Activated naive CD4-positive, alpha-beta T cell treated with Interleukin-2 at 50 U/mL for 16 hours (primary cell): ENCODE results near the gene WDR31.
A peak's percentile ranks its signal among the peaks of the same experiment; 100 is the strongest.
"Not testable (repeated sequence)": the region's sequence is repeated elsewhere in the genome, so short reads cannot be mapped to it uniquely, and the experiment has no call there.

Source experiments
- DNase-seq: peaks from one replicate; pipeline ENCODE4 v3.0.0-alpha.2; 2020

Gene WDR31

DNA sequence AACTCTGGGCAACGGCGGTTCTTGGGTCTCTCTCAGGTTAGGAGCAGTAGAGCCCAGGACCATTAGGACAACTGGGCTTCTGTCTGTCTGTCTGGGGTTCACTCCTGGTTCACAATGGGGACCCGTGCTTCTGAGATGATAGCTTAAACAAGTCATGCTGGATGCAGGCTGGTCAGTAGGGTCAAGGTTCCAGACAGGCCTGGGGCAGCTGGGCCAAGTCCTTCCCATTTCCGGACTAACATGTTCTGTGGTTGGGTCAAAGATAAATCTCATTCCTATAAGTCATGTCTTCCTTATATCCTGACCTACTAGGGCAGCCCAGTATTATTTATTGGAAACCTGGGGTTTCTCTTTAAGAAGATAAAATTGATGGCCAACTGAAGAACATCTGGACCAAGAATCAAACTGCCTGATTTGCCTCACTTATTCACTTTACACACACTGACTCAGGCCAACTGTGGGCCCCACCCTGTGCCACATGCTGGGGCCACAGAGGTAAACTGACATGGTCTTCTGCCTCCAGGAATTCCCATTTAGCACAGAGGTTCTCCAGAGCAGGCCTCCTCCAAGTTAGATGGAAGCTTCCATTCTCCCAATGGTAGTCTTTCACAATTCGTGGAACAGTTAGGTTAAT, 28.4 kb upstream of the WDR31 start:
- no peak for DNase-seq

DNA sequence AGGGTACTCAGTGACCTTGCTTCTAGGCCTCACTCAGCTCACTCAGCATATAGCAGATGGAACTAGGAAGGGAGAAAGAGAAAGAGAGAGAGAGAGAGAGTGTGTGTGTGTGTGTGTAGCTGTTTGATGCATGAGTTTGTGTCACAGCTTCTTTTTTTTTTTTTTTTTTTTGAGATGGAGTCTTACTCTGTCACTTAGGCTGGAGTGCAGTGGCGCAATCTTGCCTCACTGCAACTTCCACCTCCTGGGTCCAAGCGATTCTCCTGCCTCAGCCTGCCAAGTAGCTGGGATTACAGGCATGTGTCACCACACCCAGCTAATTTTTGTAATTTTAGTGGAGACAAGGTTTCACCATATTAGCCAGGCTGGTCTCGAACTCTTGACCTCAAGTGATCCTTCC, 25.6 kb upstream of the WDR31 start:
- not testable (repeated sequence) for DNase-seq

DNA sequence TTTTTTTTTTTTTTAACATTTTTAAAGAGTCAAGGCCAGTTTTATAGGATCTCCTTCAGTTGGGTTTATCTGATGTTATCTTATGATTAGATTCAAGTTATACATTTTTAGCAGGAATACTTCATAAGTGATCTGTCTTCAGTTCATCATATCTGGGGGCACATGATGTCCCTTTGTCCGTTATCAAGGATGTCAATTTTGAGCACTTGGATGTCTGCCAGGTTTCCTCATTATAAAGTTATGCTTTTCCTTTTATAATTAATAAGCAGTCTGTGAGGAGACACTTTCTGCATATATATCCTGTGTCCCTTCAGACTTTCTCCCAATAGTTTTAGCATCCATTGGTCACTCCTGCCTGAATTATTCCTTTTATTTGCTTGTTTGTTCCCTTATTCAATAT, 24.9 kb upstream of the WDR31 start:
- no peak for DNase-seq

DNA sequence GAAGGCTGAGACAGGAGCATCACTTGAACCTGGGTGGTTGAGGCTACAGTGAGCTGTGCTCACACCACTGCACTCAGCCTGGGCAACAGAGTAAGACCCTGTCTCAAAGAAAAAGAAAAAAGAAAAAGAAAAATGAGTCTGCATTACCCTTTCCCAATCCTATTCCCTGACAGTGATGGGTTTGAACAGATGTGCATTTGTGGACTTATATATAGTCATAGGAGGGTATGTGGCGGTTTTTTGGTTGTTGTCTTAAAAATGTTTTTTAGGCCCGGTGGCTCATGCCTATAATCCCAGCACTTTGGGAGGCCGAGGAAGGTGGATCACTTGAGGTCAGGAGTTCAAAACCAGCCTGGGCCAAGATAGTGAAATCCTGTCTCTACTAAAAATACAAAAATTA, 23.3 kb upstream of the WDR31 start:
- no peak for DNase-seq

DNA sequence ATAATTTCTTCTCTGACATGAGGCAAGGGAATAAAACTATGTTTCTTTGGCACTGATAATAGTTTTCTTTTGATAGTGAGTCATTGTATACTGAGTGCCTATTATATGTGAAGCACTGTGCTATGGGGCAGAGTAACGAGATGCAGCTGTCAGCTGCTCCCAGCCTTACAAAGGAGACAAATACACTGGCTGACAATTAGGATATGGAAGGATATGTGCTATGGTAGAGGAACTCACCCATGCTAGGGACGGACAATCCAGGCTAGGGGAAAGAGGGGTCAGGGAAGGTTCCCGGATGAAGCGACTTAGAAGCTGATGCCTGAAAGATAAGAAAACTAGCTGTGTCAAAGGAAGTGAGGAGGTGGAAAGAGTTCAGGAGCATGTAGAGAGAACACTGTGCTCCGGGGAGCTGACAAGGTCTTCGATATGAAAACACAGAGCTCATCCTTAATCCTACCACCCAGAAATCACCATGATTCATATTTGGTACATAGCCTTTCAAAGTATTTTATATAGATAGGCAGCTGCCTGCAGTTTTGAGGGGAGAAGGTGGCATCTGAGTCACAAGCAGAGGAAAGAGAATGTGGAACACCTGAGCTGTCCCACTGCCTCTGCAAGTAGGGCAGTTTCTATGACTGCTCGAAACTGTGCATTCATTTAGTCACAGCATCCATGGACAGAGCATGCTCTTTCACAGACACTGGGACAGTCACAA, 21.4 kb upstream of the WDR31 start:
- peak; percentile 35 for DNase-seq

DNA sequence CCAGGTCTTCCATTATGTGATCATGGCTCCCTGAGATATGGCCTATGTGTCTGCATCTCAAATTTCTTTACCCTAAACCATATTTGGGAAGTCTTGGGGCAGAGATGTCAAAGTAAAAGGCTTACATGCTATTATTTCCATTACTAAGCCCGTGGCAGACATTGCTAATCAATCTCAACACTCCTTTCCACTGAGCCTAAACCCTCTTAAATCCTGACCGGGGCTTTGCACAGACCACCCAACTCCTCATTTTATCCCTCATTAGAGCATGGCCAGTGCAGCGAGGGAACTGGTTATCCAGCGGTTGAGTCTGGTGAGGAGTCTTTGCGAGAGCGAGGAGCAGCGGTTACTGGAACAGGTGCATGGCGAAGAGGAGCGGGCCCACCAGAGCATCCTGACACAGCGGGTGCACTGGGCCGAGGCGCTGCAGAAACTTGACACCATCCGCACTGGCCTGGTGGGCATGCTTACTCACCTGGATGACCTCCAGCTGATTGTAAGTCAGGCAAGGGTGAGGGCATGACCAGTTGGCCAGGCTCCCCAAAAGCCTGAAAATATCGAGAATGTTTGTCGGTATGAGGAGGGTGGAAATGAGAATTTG, 20.3 kb upstream of the WDR31 start:
- DNase-seq = no peak

DNA sequence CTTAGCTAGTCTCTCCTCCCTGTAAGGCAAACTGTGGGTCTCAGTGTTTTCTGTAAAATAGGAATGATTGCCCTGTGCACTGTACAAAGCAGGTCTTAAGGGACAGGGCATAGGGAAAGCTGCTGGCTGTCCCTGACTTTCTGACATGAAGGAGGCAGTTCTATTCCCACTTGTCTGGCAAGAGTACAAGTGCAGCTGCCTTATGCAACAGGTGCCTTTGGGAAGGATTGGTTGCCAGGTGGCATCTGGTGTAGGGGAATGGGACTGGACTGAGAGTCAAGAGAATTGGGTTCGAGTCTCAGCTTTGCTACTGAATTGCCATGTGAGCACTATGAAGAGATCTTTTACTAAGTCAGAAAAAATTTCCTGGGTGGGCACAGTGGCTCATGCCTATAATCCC, 19.3 kb upstream of the WDR31 start:
- DNase-seq = no peak

DNA sequence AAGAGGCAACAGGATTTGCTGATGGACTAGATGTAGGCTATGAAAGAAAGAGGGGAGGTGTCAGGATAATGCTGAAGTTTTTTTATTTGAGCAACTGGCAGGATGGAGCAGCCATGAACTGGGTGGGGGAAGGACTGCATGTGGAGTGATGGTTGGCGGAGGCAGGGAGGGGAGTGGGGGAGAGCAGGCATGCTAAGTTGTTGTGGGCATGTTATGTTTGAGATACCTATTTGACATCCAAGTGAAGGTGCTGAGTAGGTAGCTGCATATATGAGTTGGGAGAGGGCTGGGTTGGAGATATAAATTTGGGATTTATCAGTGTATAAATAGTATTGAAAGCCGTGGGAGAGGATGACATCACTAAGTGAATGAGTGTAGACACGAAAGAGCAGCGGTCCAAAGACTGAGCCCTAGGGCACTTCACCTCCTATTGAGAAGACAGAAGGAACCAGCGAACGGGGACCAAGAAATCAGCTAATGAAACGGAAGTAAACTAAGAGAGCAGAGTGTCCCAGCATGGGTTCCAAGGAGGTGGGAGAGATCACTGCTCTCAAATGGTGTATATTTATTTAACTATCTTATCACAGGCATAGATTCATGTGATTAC, 16.7 kb upstream of the WDR31 start:
- DNase-seq = no peak

DNA sequence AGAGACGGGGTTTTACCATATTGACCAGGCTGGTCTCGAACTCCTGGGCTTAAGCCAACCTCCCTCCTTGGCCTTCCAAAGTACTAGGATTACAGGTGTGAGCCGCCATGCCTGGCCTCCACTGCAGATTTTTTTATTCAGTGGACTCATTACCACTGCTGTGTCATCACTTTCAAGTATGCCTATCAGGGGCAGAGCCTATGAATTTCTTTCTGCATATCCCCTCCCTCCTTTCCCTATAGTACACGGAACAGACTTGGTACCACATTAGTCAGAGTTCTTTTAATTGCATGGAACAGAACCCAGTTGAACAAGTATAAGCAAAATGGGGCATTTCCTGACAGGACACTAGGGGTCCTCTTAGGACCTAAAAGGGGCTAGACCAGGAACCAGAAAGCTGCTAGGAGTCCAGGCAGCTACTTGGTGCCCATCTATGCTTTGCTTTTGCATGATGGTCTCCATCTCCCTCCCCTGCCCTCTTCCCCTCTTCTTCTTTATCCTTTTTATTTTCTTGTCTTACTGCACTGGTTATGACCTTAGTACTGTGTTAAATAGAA, 15.0 kb upstream of the WDR31 start:
- DNase-seq = no peak

DNA sequence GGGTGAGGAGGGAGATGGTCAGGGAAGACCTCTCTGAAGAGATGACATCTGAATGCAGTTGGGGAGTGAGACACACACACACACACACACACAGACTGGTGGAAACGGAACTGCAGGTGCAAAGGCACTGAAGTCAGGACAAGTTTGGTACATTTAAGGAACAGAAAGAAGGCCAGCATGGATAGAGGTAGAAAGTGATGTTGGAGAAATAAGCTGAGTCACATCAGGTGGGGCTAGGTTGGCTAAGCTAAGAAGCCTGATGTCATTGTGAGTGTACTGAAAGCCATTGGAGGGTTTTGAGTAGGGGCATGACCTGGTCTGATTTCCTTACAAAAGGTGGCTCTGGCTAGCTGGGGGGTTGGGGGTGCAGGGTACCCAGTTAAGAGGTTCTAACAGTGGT, 12.3 kb upstream of the WDR31 start:
- no peak for DNase-seq

DNA sequence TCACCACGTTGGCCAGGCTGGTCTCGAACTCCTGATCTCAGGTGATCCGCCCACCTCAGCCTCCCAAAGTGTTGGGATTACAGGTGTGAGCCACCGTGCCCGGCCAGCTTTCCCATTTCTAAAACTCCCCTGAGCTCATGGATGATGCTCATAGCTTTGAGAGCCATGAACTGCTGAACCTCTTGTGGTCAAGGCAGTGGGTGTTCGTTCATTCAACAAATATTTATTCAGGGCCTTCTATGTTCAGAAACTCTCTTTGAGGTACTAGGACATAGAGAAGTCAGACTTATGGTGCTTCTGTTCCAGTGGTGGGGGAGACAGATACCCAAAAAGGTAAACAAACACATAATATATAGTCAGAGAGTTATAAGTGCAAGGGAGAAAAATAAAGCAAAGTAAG, 11.9 kb upstream of the WDR31 start:
- no peak for DNase-seq

DNA sequence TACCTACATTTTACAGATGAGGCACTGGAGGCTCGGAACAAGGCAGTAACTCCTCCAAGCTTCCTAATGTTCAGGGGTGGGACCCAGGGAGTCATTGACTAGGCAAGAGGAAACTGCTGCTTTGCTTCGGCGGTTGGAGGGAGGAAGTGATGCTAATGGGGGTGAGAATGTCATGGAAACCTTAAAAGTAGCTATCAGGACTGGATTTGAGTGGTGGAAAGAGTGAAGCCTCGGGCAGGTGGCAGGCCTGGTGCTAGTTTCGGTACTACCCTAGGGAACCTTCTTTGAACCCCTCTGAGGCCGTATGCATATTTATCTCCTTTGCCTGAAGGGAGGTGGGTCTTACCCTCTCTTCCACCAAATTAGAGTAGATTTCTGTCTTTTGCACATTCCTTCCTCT, 10.9 kb upstream of the WDR31 start:
- DNase-seq = peak; percentile 18

DNA sequence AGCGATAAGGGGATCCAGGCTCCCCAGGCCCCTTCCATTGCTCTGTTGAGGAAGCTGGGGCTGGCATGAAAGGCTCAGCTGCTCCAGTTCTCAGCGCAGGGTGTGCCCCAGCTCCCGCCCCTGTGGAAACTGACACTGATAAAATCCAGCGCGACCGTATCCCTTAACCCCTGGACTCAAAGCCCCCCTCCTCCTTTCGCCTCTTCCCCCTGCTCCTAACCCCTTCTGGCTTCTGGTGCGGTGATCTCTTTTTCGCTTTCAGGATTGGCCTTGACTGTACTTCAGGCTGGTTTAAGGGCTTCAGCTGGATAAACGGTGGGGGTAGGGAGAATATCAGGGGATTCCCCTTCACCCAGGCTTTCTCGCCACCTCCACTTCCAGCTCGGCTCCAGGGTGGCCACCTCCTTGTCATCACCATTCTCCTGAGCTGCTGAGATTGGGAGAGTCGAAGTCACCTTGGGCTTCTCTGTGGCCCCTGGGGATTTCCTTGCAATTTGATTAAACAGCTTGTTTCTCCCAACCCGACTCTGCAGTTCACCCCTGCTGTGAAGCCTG, 10.1 kb upstream of the WDR31 start:
- no peak for DNase-seq

DNA sequence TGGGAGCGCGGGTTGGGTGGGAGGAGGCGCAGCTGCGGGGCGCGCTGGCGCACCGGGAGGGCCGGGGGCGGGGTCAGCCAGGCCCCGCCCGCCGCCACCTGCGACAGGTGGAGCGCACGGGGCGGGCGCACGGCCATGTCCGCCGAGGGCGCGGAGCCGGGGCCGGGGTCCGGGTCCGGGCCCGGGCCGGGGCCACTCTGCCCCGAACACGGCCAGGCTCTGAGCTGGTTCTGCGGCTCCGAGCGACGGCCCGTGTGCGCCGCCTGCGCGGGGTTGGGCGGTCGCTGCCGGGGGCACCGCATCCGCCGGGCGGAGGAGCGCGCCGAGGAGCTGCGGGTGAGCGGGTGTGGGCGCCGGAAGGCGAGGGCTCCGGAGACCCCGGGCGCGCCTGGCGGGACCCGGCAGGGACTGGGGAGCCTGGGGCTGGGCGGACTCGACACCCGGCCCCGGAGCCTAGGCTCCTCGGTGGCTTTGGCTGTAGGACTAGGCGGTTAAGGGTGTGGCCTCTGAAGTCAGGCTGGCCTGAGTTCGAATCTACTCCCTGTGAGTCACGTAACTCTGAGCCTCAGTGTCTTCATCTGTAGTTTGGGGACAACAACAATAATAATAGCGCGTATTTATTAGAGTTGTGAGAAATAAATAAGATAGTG, 9.5 kb upstream of the WDR31 start, which contains the start of gene BSPRY:
BSPRY (plus strand) TSS at position 97 of the 650 bp plus-strand sequence; CDS start at position 136, 39 bp downstream.
- peak; percentile 15 for DNase-seq

DNA sequence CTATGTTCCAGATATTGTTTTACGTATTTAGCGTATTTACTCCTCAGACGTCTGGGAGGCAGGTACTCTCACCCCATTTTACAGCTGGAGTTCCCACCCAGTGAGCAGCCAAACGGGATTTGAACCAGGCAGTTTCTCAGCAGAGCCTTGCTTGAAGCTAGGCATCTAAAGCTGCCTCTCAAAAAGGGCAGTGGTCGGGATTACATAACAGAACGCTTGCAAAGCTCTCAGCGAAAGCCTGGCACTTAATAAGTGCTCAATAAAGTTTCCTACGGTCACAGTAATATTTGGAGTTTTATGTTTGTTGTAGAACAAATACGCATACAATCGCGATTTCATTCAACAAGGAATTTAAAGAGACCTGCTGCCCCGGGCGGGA, 9.0 kb upstream of the WDR31 start:
- DNase-seq = no peak

DNA sequence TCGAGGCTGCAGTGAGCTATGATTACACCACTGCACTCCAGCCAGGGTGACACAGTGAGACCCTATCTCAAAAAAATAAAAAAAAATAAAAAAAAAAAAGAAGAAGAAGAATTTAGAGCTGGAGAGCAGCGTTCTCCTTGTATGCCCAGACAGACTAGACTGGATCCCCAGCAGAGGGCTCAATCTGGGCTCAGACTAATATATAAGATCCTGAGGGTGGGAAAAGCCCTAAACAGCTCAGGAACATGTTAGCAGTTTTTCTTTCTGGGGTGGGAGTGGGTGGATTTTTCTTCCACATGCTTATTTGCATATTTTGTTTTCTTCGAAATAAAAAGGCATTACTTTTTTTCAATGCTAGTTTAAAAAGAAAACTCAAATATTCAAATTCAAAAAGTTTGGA, 8.4 kb upstream of the WDR31 start:
- DNase-seq = no peak

DNA sequence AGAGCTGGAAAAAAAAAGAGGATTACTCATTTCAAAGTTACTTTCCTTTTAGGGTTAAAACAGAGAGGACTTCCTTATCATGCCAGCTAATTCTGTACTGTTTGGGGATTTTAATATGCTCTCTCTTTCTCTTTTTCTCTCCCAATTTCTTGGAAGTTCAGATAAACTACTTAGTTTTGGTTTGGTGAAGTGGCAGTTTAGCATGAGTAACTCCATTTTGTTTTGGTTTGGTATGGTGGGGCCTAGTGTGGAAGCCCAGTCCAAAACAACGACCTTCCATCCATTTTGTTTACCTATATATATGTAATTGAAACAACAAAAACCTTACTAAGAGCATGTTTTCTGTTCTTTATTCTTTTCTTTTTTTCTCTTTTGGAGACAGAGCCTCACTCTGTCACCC, 5.6 kb upstream of the WDR31 start:
- DNase-seq = no peak

DNA sequence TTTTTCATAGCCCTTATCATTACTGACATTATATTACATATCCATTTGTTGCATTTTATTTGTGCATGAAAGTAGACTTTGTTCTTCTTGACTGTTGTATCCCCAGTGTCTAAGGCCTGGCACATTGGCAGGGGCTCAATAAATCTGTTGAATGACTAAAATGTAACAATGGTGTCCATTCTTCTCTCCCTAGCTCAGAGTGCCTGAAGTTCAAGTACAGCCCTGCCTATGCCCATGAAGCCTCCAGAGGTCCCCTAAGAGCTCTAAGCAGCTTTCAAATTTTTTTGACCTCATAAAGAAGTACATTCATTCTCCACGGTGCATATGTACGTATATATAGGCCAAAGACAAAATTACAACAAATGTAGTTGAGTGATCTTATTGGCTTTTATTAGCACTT, 5.1 kb upstream of the WDR31 start:
- DNase-seq = no peak

DNA sequence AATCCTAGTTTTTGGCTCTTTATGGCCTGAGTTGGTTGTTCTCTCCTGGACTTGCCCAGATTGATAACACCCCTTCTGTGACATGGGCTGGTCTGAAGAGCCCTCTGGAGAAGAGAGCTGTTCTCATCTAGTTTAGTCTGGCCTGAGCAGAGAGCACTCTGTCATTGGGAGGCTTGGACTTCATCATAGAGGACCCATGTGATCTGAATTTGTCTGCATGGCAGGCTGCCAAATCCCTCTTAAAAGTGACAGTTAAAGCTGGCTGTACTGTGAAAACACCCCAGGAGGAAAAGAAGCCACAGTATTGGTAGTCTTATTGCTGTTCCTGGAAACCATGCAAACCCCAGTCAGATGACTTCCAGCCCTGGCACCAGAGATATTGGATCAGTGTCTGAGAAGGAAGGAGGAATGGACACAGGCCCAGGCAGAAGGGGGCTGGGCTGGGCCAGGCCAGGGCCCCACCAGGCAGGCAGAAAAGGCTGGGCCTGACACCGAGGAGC, 3.7 kb upstream of the WDR31 start:
- DNase-seq = no peak

DNA sequence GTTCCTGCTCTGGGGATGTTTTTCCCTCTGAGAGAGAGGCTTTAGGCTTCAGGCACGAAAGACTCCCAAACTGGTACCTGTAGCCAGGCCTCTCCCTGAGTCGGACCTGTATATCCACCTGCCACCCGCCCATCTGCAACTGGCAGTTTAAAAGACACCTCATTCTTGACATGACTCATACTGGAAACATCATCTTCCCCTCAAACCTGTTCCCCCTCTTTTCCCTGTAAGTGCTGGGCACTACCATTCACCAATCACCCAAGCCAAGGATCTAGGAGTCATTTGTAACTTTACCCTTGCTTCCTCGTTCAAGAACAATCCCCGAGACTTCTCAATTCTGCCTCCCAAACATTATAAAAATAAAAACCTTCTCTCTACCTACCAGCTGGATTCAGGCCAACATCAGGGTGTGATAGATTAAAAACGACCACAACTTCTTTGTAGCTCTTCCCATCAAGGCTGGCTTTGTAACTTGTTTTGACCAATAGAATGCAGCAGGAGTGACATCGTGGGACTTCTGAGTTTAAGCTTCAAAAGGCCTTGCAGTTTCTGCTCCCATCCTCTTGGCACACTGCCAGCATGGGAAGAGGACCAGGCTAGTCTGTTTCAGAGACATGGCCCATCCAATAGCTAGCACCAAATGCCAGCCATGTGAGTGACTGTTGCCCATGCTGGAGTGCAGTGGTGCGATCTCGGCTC, 1.8 kb upstream of the WDR31 start:
- DNase-seq = no peak

DNA sequence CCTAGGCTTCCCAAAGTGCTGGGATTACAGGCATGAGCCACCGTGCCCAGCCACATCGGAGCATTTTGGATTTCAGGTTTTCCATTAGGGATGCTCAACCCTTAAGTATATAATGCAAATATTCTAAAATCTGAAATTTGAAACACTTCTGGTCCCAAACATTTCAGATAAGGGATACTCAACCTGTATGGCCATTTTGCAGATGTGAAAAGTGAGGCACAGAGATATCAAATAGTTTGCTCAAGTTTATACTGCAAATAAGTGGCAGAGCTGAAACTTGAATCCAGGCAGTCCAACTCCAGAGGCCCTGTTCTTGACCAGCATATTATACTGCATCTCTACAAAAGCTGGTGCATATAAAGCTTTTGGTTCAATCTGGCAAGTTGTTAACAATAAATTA, 2.4 kb downstream of the WDR31 start:
- DNase-seq = no peak

DNA sequence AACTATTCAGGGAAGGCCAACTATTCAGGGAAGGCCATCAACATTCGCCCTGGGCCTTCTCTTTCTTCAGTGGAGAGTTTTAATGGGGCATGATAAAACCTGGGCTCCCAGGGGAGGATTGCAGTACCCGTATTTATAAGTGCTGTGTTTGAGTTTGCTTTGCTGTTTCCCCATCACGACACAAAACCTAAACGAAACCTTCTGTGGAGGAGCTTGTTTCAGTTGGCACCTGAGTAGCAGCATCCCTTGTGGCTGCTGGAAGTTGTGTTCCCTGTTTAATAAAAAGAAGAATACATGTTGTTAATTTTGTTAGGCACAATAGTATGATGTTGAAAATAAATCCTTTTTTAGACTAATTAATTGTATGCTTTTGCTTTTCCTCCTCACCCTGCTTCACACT, 8.3 kb downstream of the WDR31 start:
- DNase-seq = no peak
